ENCODE data around the gene RPL36. TPM values are rescaled to one million over a fixed set of nuclear protein-coding genes. Genes with fewer than 3 reads are reported as not detected.

RPL36 gene
- total and polyA plus RNA-seq, 9 of the 15 experiments (the other 6 are each of a cell fraction or from before 2014, with no cell fraction given), result 350 to 3,412 (median 1,507) TPM

DNA sequence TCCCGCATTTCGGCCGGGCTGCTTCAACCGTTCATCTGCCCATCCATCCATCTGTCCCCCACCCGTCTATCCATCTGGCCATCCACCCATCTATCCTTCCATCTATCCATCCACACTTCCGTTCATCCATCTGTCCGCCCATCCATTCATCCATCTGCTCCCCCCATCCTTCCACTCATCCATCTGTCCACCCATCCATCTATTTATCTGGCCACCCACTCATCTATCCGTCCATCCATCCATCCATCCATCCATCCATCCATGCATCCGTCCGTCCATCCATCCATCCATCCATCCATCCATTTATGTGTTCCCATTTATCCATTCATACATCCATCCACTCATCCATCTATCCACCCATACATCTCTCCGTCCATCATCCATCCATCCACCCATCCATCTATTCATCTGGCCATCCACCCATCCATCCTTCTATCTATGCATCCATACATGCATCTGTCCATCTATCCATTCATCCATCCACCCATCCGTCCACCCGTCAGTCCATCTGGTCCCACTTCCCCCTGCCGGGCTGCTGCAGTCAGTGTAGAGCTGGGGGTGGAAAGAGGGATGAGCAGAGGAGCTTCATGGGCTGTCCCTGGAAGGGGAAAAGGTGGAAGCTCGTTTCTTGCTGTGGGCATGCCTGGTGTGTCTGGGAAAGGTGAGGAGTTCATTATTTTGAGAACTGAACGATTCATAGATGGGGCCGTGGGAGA lies 8.5 kb upstream of the RPL36 start:
- ChIA-PET CTCF (ENCODE audit: low intra/inter-chr PET ratio) (interaction anchor here (0.6 kb wide), 1 partner anchor 12 kb away, joined by 6 read pairs; no protein-coding TSS in a partner anchor), POLR2A (interaction anchor here (1.0 to 1.7 kb wide), 4 partner anchors 9 to 110 kb away, joined by 3 to 11 read pairs (median 5); partner anchors contain the start of genes CATSPERD, DUS3L and LONP1)
- Histone ChIP-seq H3K4me1 (replicated peaks in 1 of 2; ENCODE audit: control insufficient read depth in 2 of 2, insufficient read depth in 2 of 2, low read length in 2 of 2) (peaks cover 25 to 68% of the 10 kb centered on the region in 2 experiments), H3K9me3 (replicated peaks; ENCODE audit: control insufficient read depth, insufficient read depth, low read depth, low read length) (no peaks in the 10 kb centered on the region), H3K9ac (ENCODE audit: insufficient read depth in 1 of 2, low read depth in 2 of 2, low read length in 2 of 2) (peak overlapping the region; percentile 93 to 100; a peak in 3 of 4 replicates), H3K79me2 (ENCODE audit: control insufficient read depth, insufficient read depth, low read length) (peaks cover 12% of the 10 kb centered on the region), H3K27ac (ENCODE audit: extremely low read depth, low read depth, low read length) (no peak overlapping the region; the same call in 1 of the 3 replicates), H3K27me3 (ENCODE audit: control insufficient read depth in 2 of 2, insufficient read depth in 2 of 2, low read length in 2 of 2) (no peaks in the 10 kb centered on the region), H4K20me1 (replicated peaks; ENCODE audit: control insufficient read depth, insufficient read depth, low read length) (peaks cover 6% of the 10 kb centered on the region; the same call in 1 of the 2 replicates), H2AFZ (ENCODE audit: low read depth, low read length) (peak overlapping the region; percentile 100), H3K9me1 (ENCODE audit: control insufficient read depth, insufficient read depth, low read length) (no peaks in the 10 kb centered on the region), H3K4me2 (ENCODE audit: insufficient read depth, low read length) (peak overlapping the region; percentile 99), H3K4me3 (peak overlapping the region; percentile 94), H3K36me3 (ENCODE audit: control insufficient read depth, insufficient read depth, low read length) (peaks cover 17% of the 10 kb centered on the region; the same call in 2 of the 3 replicates)
- in situ Hi-C loops (cut with MboI), result no loop called here
- WGBS (ENCODE audit: insufficient coverage, low coverage, missing lambda C conversion rate), result 31% methylated on average over 17 of the region's 17 CpGs
- ATAC-seq (no peak), DNase-seq (ENCODE audit: extremely low read depth in 1 of 4, low spot score in 3 of 4) (no peak), FAIRE-seq (no peak)
- intact Hi-C loops (cut with micrococcal nuclease), result loop anchor here (10.0 kb wide), 1 partner anchor 57 kb away; the partner anchor contains the start of genes SAFB and SAFB2
- BruUV-seq (replicated peaks), result no TSS peak
- peak; percentile 88; the same call in 1 of the 2 replicates for TF ChIP-seq ZBTB26 (CRISPR knock-in tag; IDR thresholded peaks at IDR 0.05)
- TF ChIP-seq SMARCA5 (IDR thresholded peaks at IDR 0.05), result 0 out of 2 replicates have a peak, but pooled peaks have one; percentile 25
- peak; percentile 26; the same call in 1 of the 2 replicates for TF ChIP-seq ARID1B (IDR thresholded peaks at IDR 0.05)
- TF ChIP-seq ZNF121 (CRISPR knock-in tag; conservative IDR thresholded peaks at IDR 0.05), result no peak
- no peak for TF ChIP-seq ETV1 (tag; conservative IDR thresholded peaks at IDR 0.05; ENCODE audit: low read depth)
- peak; percentile 8; the same call in 1 of the 2 replicates for TF ChIP-seq NFIC (IDR thresholded peaks at IDR 0.05)
- peak; percentile 82 for TF ChIP-seq EHMT2 (IDR thresholded peaks at IDR 0.05)
- TF ChIP-seq, protein P1, sequence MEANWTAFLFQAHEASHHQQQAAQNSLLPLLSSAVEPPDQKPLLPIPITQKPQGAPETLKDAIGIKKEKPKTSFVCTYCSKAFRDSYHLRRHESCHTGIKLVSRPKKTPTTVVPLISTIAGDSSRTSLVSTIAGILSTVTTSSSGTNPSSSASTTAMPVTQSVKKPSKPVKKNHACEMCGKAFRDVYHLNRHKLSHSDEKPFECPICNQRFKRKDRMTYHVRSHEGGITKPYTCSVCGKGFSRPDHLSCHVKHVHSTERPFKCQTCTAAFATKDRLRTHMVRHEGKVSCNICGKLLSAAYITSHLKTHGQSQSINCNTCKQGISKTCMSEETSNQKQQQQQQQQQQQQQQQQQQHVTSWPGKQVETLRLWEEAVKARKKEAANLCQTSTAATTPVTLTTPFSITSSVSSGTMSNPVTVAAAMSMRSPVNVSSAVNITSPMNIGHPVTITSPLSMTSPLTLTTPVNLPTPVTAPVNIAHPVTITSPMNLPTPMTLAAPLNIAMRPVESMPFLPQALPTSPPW (CRISPR knock-in tag; IDR thresholded peaks at IDR 0.05), result no peak
- TF ChIP-seq HNRNPH1 (optimal IDR thresholded peaks at IDR 0.05; ENCODE audit: low read depth, low read length), result no peak
- TF ChIP-seq PHF21A (IDR thresholded peaks at IDR 0.05; ENCODE audit: borderline replicate concordance, low read depth), result no peak
- 0 out of 2 replicates have a peak, but pooled peaks have one; percentile 14 for TF ChIP-seq IRF2 (CRISPR knock-in tag; IDR thresholded peaks at IDR 0.05)
- peak; percentile 84; the same call in 1 of the 2 replicates for TF ChIP-seq ELF4 (CRISPR knock-in tag; IDR thresholded peaks at IDR 0.05)
- no peak for TF ChIP-seq CLOCK (CRISPR knock-in tag; IDR thresholded peaks at IDR 0.05; ENCODE audit: borderline replicate concordance)
- TF ChIP-seq, protein P2, sequence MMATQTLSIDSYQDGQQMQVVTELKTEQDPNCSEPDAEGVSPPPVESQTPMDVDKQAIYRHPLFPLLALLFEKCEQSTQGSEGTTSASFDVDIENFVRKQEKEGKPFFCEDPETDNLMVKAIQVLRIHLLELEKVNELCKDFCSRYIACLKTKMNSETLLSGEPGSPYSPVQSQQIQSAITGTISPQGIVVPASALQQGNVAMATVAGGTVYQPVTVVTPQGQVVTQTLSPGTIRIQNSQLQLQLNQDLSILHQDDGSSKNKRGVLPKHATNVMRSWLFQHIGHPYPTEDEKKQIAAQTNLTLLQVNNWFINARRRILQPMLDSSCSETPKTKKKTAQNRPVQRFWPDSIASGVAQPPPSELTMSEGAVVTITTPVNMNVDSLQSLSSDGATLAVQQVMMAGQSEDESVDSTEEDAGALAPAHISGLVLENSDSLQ (IDR thresholded peaks at IDR 0.05), result peak; percentile 31; the same call in 1 of the 2 replicates

Measured in K562 (cell line).